Gastrocnemius medialis (tissue), 4 donors: Measurements from ENCODE around the gene ARHGEF26. TPM values are rescaled to one million over a fixed set of nuclear protein-coding genes. Genes with fewer than 3 reads are reported as not detected.

Experiments used
- total RNA-seq, 4 donors: library from RNA; depleted of rRNA; stranded (reverse); fragments of >200 nt; gene quantifications; one replicate each; pipeline versions ENCODE4 v1.1.0 to v1.2.3, GENCODE V29; 2016

Gene ARHGEF26
- total RNA-seq, 4 donors from 2014 or later = 0.41 to 1.7 (median 1.2) TPM

Other genes with a start within 250 kb of the ARHGEF26 start
- gene DHX36, start 203.1 kb downstream of the ARHGEF26 start, total RNA-seq = 100 to 1,000 TPM in 2 of 4 donors, 10 to 100 TPM in 2; 59.0 to 211 (median 143) TPM